ENCODE results near the gene SNRNP200. TPM values are rescaled to one million over a fixed set of nuclear protein-coding genes. Genes with fewer than 3 reads are reported as not detected.
A peak's percentile ranks its signal among the peaks of the same experiment; 100 is the strongest.

Gene SNRNP200
- 10 to 100 TPM; 51.1 to 89.8 (median 67.4) TPM for total RNA-seq

DNA sequence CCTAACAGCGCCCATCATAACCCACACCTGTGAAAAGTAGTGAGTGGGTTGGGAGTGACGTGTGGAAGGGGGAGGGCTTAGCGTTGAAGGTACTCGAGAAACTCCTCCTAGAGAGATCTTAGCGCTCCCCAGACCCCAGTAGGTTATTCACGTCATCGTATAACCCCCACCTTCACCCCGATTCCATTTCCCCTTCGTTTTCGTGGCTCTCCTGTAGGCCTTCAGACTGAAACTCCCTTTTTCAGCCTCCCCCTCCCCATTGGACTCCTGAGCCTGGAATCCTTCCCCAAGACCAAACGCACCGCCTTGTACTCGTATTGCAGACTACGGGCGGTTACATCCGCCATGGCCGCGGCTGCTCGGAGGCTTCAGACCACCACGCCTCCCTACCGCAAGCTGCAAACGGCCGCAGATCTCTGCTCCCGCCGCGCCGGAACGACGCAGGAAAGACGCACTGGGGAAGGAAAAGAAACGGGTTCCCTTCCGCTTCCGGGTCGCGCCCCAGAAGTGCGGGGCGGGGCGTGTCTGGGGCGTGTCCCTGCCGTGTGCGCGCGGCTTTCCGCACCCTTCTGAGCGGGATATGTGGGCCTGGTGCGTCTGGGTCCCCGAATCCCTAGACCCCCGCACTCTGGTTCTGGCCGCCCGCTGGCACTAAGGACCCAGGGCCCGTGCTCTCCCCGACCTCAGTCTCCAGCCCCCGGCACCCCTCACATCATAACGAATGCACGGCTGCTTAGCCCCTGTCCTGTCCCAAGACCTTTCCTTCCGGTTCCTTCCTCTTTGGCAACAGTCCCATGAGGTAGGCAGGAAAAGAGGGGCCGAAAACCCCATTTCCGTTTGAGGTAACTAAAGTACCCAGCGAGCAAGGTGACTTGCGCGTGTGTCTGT lies at the start of gene SNRNP200:
Gene SNRNP200 (minus strand): TSS at position 456 of the 888 bp plus-strand sequence. CDS start 109 bp downstream, at position 347.
- intact Hi-C loops (cut with DNase I; ENCODE audit: low total_unique reads) = loop anchor here (1.0 to 5.0 kb wide), 4 partner anchors 30 to 203 kb away; partner anchors contain the start of genes CIAO1 and NCAPH
- ATAC-seq = peak; percentile 98 to 99

DNA sequence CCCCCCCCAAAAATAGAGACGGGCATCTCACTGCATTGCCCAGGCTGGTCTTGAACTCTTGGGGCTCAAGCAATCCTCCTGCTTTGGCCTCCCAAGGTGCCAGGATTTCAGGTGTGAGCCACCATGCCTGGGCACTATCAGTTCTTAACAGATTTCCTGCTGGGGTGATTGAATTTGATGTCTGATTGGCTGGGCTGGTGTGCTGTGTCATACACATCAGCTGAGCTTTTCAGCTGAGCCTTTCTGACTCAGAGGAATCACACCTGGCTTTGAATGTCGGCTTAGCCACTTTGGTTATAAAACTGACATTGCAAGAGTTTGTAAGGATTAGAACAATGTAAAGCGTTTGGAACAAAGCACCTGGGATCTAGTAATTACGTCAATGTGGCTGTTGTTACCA lies 49.1 kb upstream of the SNRNP200 start:
- Histone ChIP-seq H3K27me3 (no peaks in the 10 kb centered on the region), H3K4me1 (peaks cover 10 to 16% of the 10 kb centered on the region in 2 donors), H3K9me3 (no peaks in the 10 kb centered on the region), H3K4me3 (no peak overlapping the region), H3K27ac (no peak overlapping the region), H3K36me3 (no peaks in the 10 kb centered on the region)
- DNase-seq (no peak), ATAC-seq (no peak)
- in situ Hi-C loops (cut with MboI; ENCODE audit: low sequenced_read_pairs in 4 of 4) = no loop called here
- TF ChIP-seq, protein P1, sequence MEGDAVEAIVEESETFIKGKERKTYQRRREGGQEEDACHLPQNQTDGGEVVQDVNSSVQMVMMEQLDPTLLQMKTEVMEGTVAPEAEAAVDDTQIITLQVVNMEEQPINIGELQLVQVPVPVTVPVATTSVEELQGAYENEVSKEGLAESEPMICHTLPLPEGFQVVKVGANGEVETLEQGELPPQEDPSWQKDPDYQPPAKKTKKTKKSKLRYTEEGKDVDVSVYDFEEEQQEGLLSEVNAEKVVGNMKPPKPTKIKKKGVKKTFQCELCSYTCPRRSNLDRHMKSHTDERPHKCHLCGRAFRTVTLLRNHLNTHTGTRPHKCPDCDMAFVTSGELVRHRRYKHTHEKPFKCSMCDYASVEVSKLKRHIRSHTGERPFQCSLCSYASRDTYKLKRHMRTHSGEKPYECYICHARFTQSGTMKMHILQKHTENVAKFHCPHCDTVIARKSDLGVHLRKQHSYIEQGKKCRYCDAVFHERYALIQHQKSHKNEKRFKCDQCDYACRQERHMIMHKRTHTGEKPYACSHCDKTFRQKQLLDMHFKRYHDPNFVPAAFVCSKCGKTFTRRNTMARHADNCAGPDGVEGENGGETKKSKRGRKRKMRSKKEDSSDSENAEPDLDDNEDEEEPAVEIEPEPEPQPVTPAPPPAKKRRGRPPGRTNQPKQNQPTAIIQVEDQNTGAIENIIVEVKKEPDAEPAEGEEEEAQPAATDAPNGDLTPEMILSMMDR (IDR thresholded peaks at IDR 0.05 in 4 of 5, conservative IDR thresholded peaks at IDR 0.05 in 1 of 5) = no peak
- TF ChIP-seq POLR2A (IDR thresholded peaks at IDR 0.05) = no peak
- intact Hi-C loops (cut with DNase I; ENCODE audit: low total_unique reads) = no loop called here

More for the DNA sequence above, at the start of gene SNRNP200:
- Histone ChIP-seq H3K27ac (peak within 1 kb of the TSS; percentile 81 to 92 (median 88)), H3K9me3 (no peaks in the 10 kb centered on the region), H3K27me3 (no peaks in the 10 kb centered on the region), H3K4me1 (peaks cover 17 to 18% of the 10 kb centered on the region in 2 donors), H3K4me3 (peak within 1 kb of the TSS; percentile 83 to 95 (median 89)), H3K36me3 (peaks cover 3 to 33% of the 10 kb centered on the region in 2 donors)
- DNase-seq = peak; percentile 74 to 80
- in situ Hi-C loops (cut with MboI; ENCODE audit: low sequenced_read_pairs in 4 of 4) = loop anchor here in 2 of 4 donors (25.0 kb wide), 1 partner anchor 207 kb away; the partner anchor contains the start of gene NEURL3 (in 2 of the 2)
- TF ChIP-seq, protein P1 (IDR thresholded peaks at IDR 0.05 in 4 of 5, conservative IDR thresholded peaks at IDR 0.05 in 1 of 5) = no peak
- TF ChIP-seq POLR2A (IDR thresholded peaks at IDR 0.05) = peak; percentile 61 to 80

DNA sequence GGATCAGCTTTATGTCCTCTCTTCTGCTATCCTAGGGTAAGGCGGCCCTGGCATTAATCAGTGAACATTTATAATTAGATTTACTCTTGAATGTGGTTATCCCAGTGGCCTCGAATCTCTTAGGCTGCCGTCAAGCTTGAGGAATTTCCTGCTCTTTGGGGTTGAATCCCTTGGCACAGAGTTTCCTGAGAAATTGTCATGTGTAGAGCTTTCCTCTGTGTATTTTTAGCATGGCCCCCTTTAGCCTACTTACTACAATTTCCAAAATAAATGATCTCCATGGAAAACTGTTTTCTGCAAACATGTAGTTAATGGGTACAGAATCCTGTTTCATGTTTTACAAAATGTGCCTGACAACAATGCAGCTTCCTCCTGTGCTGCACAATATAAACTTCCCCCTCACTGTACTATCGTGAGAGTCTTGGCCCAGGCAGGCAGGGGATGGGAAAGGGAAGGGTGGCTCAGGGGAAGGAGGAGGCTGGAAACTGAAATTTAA lies 48.3 kb upstream of the SNRNP200 start:
- Histone ChIP-seq H3K4me3 (no peak overlapping the region), H3K36me3 (no peaks in the 10 kb centered on the region), H3K27me3 (no peaks in the 10 kb centered on the region), H3K9me3 (no peaks in the 10 kb centered on the region), H3K27ac (peak overlapping the region; percentile 27 to 43 (median 36)), H3K4me1 (peaks cover 10 to 16% of the 10 kb centered on the region in 2 donors)
- no peak for DNase-seq
- TF ChIP-seq POLR2A (IDR thresholded peaks at IDR 0.05) = no peak
- TF ChIP-seq, protein P1 (IDR thresholded peaks at IDR 0.05 in 4 of 5, conservative IDR thresholded peaks at IDR 0.05 in 1 of 5) = no peak
- intact Hi-C loops (cut with DNase I; ENCODE audit: low total_unique reads) (no loop called here), in situ Hi-C loops (cut with MboI; ENCODE audit: low sequenced_read_pairs in 4 of 4) (no loop called here)
- ATAC-seq = no peak

DNA sequence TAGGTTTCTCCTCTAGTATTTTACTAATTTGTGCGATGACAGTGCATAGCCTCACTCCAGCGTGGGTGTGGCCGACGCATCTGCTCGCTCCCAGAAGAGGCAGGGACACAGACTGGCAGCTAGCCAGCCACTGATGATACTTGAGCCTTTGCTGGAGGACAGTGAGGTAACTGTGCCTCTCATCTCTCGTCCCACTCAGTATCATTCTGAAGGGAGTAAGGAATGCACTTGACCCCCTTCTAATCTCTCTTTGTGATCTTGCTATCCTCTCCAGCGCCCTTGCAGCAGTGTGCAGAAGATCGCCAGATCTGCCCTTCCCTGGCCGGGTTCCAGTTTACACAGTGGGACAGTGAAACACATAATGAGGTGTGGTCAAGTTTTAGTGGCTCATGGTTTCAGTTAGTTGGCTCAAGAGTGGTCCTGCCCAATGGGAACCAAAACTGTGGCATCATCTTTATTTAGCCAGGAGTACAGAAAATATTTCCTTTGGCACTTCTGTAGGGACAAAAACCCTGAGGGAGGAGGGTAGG lies 47.8 kb upstream of the SNRNP200 start:
- Histone ChIP-seq H3K9me3 (no peaks in the 10 kb centered on the region), H3K4me3 (peak overlapping the region in 1 of 4 donors; percentile 14), H3K27ac (peak overlapping the region; percentile 27 to 43 (median 36)), H3K36me3 (no peaks in the 10 kb centered on the region), H3K27me3 (no peaks in the 10 kb centered on the region), H3K4me1 (peaks cover 10 to 16% of the 10 kb centered on the region in 2 donors)
- no peak for TF ChIP-seq POLR2A (IDR thresholded peaks at IDR 0.05)
- TF ChIP-seq, protein P1 (IDR thresholded peaks at IDR 0.05 in 4 of 5, conservative IDR thresholded peaks at IDR 0.05 in 1 of 5) = no peak
- in situ Hi-C loops (cut with MboI; ENCODE audit: low sequenced_read_pairs in 4 of 4) = no loop called here
- intact Hi-C loops (cut with DNase I; ENCODE audit: low total_unique reads) = no loop called here
- ATAC-seq = peak; percentile 92 to 97
- DNase-seq = peak; percentile 75 to 86

Measured in gastrocnemius medialis (tissue), 4 donors.